ENCODE measurements around the gene UBL3.

GRCh38 chr13:29716493-29716892, 133.9 kb downstream of the UBL3 start:
- no peak for TF ChIP-seq CTCF (IDR thresholded peaks at IDR 0.05)
- no peak for TF ChIP-seq POLR2A (IDR thresholded peaks at IDR 0.05)
